ENCODE measurements around the gene CTNNB1. TPM values are rescaled to one million over a fixed set of nuclear protein-coding genes. Genes with fewer than 3 reads are reported as not detected.
A peak's percentile ranks its signal among the peaks of the same experiment; 100 is the strongest.

The CTNNB1 gene
- total and polyA plus RNA-seq, 2 of the 13 experiments (the other 11 are each of a cell fraction or from before 2014, with no cell fraction given), result 398 to 489 TPM

DNA sequence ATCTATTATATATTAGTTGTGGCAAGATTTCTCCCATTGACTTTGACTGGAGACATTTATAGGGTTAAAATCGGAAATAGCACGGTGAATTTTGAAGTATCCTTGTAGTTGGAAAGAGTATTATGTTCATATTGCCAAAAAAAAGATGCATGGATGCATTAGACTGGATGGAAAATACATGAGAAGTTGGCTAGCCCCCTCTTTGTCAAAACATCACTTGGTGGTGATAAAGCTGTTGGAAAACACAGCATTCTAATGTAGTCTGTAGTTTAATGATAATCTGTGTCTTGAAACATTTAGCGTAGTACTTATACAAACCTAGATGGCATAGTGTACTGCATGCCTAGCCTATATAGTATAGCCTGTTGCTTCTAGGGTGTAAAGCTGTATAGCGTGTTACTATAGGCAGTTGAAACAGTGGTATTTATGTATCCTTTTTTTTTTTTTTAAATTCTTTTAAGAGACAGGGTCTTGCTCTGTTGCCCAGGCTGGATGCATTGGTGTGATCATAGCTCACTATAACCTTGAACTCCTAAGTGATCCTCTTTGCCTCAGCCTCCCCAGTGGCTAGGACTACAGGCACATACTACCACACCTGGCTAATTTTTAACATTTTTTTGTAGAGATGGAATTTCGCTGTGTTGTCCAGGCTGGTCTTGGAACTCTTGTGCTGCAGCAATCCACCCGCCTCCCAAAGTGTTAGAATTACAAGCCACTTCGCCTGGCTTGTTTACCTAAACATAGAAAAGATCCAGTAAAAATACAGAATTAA is 21.8 kb downstream of the CTNNB1 start (continued):
- TF ChIP-seq, protein P1, sequence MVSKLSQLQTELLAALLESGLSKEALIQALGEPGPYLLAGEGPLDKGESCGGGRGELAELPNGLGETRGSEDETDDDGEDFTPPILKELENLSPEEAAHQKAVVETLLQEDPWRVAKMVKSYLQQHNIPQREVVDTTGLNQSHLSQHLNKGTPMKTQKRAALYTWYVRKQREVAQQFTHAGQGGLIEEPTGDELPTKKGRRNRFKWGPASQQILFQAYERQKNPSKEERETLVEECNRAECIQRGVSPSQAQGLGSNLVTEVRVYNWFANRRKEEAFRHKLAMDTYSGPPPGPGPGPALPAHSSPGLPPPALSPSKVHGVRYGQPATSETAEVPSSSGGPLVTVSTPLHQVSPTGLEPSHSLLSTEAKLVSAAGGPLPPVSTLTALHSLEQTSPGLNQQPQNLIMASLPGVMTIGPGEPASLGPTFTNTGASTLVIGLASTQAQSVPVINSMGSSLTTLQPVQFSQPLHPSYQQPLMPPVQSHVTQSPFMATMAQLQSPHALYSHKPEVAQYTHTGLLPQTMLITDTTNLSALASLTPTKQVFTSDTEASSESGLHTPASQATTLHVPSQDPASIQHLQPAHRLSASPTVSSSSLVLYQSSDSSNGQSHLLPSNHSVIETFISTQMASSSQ (IDR thresholded peaks at IDR 0.05; ENCODE audit: low read depth), result peak; percentile 34; the same call in 1 of the 2 replicates
- TF ChIP-seq, protein P1 (CRISPR knock-in tag; IDR thresholded peaks at IDR 0.05; ENCODE audit: borderline replicate concordance), result no peak
- TF ChIP-seq SOX13 (IDR thresholded peaks at IDR 0.05) (no peak), SOX13 (CRISPR knock-in tag; conservative IDR thresholded peaks at IDR 0.05 in 1 of 2, IDR thresholded peaks at IDR 0.05 in 1 of 2) (no peak), ZBTB7B (CRISPR knock-in tag; IDR thresholded peaks at IDR 0.05) (no peak), TEAD3 (CRISPR knock-in tag; optimal IDR thresholded peaks at IDR 0.05; ENCODE audit: borderline replicate concordance) (peak; percentile 35), ZNF704 (CRISPR knock-in tag; IDR thresholded peaks at IDR 0.05; ENCODE audit: borderline replicate concordance) (no peak), SNAPC2 (CRISPR knock-in tag; IDR thresholded peaks at IDR 0.05) (no peak), KAT8 (CRISPR knock-in tag; IDR thresholded peaks at IDR 0.05) (no peak)

All from HepG2 (cell line).